NCI-H526 (cell line): ENCODE measurements around the gene ENO2.

Experiments used
- DNase-seq, 2 experiments: peaks; one replicate each; lab custom pipeline; 2025; lab: John Stamatoyannopoulos, UW

The ENO2 gene

DNA sequence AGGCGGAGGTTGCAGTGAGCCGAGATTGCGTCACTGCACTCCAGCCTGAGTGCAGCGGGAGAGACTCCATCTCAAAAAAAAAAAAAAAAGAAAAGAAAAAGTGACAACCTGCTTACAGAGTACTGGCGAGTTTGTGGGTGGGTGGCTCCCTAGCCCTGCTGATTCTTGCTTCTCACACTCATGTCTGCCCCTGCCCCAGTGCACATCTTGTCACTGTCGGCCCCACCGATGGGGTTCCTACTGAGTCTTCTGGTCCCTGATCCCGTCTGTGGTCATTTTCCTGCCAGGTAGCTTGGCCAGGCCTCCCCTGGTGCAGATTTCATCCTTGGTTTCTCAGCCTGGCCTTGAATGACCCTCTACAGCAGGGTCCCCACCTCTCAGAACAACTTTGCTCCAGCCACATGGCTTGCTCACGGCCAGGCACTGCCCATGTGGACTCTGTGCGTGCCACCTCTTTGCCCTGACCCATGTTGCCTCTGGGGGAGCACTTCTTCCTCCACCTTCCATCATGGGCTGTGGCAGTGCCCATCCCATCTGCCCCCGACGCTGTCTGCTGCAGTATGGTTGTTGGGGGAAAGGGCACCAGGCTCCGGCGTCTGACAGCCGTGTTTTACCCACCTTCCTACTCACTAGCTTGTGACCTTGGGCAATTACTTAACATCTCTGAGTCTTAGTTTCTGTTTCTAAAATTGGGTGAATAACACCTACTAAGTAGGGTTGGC, 34.7 kb downstream of the ENO2 start:
- DNase-seq, result no peak

GRCh38 chr12:6950401-6950801, 36.0 kb downstream of the ENO2 start:
- no peak for DNase-seq

GRCh38 chr12:6950811-6951540, 36.6 kb downstream of the ENO2 start, which contains the start of gene PTPN6:
PTPN6 (plus strand) TSS chr12:6951356; CDS start chr12:6951513, 157 bp downstream.
- DNase-seq, result no peak

DNA sequence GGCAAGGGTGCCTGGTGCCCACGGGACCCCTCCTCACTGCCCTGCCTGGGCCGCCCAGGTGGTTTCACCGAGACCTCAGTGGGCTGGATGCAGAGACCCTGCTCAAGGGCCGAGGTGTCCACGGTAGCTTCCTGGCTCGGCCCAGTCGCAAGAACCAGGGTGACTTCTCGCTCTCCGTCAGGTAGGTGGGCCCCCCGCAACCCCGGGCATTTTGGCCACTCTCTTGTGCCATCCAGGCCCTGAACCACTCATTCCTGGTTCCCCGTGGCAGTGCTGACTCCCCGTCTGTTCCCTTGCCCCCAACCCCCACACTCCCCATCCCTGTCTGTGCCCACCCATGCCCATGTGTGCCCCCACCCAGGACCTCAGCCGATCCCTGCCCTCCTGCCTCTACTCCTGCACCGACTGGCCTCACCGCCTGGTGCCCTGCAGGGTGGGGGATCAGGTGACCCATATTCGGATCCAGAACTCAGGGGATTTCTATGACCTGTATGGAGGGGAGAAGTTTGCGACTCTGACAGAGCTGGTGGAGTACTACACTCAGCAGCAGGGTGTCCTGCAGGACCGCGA, 37.3 kb downstream of the ENO2 start:
- DNase-seq, result no peak

- DNase-seq, result no peak
Measured at GRCh38 chr12:6952121-6952862, 37.9 kb downstream of the ENO2 start.

GRCh38 chr12:6952863-6953441, 38.6 kb downstream of the ENO2 start:
- no peak for DNase-seq

GRCh38 chr12:6953442-6954315, 39.3 kb downstream of the ENO2 start:
- DNase-seq, result peak; percentile 69 to 75

- no peak for DNase-seq
Measured at GRCh38 chr12:6954316-6955107, 40.1 kb downstream of the ENO2 start.

DNA sequence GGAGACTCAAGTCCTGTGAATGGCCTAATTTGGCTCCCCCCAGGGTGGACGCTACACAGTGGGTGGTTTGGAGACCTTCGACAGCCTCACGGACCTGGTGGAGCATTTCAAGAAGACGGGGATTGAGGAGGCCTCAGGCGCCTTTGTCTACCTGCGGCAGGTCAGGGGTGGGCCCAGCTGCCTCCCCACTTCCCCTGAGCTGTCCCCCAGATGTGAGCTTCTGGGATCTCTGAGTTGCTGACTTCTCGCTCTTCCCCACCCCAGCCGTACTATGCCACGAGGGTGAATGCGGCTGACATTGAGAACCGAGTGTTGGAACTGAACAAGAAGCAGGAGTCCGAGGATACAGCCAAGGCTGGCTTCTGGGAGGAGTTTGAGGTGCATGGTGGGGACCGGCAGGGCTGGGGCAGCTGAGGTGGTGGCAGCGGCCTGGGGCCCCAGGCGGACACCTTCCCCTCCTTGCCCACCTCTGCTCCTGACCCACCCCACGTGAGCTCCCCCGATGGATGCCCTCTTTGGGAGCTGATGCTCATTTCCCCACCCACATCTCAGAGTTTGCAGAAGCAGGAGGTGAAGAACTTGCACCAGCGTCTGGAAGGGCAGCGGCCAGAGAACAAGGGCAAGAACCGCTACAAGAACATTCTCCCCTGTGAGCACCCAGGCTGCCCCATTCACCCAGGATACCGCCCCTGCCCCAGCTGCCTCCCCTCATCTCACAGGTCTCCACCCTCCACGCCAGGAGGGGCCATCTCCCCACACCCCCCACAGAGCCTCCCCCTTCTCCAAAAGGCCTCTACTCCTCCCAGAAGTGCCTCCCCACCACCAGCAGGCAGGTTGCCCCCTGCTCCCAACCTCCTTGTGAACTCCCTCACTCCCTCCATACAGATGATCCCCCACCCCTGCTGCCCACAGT, 41.0 kb downstream of the ENO2 start:
- DNase-seq, result no peak

DNA sequence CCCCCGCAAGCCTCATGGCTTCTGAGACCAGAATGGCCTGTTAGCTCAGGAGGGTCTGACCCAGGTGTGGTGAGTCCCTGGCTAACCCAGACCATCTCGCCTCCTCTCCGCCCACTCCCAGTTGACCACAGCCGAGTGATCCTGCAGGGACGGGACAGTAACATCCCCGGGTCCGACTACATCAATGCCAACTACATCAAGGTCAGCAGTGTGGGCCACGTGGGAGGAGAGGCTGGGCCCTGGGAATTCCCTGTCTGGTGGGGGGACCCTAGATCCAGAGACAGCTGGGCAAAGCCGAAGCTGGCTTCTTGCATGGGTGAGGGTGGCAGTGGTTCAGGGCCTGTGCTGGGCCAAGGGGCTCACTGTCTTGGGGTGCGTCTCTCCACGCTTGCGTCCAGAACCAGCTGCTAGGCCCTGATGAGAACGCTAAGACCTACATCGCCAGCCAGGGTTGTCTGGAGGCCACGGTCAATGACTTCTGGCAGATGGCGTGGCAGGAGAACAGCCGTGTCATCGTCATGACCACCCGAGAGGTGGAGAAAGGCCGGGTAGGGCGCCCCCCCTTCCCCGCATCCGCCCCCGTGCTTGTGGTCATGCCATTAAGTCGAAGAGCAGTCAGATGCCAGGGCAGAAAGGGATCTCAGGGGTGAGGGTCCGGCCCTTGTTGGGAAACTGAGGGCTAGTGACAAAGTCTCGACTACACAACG, 41.8 kb downstream of the ENO2 start:
- no peak for DNase-seq

GRCh38 chr12:6957151-6957701, 42.8 kb downstream of the ENO2 start:
- no peak for DNase-seq

GRCh38 chr12:6957741-6958608, 43.6 kb downstream of the ENO2 start:
- DNase-seq, result no peak

DNA sequence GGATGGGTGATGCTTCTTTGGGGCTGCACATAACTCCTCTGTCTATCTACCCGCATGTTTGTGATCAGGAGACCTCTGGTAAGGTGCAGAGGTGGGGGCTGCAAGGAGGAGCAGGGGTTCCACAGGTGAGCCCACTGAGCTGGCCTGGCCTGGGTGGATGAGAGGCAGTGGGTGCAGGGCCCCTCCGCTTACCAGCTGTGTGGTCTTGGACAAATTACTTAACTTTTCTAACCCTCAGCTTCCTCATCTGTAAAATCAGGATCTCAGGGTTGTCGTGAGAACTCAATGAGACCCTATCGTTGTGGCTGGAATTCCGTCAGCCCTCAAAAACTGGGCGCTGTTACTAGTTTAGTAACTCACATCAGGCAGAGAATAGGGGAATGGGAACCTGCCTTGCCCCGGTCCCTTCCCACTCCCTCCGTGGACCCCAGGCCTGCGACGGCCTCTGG, 44.3 kb downstream of the ENO2 start:
- DNase-seq, result no peak

- DNase-seq, result no peak
Measured at GRCh38 chr12:6959058-6959804, 44.9 kb downstream of the ENO2 start.

GRCh38 chr12:6959805-6960592, 45.6 kb downstream of the ENO2 start:
- DNase-seq, result no peak
